ENCODE data around the gene SBF2. TPM values are rescaled to one million over a fixed set of nuclear protein-coding genes. Genes with fewer than 3 reads are reported as not detected.

Gene SBF2
- total RNA-seq, 2 experiments from 2014 or later = 14.2 to 15.2 TPM

DNA sequence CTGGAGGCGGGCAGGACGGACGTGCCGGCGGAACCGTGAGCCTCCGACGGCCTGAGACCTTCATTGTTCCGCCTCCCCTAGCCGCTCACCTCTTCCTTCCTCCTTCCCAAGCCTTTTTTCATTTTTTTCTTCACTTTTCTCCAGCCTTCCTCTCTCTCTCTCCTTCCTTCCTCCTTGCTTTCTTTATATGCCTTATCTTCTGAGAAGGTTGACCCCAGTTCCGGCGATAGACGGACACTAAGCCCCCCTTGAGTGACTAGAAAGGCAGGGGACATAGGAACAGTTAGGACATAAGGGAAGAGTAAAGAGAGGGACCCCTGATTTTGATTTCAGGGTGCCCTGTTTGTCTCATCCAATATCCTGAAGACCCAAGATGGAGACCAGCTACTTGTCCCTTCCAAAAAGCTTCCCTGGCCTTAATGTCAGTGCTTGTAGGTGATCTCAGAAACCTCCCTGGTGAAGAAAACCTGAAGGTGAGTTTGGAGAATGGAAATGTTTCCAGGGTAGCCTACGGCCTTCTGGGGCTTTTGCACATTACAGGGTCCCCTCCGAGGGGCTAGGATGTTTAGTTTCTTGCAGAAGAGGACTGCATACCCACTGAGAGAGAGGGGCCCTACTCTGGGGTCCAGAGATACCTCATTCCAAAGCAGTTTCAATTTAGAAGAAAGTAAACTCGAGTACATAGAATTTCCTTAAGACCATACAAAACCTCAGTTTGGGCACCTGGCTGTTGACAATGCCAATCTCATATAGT is 14.4 kb upstream of the SBF2 start:
- Mint-ChIP-seq H3K9me3 (no peaks in the 10 kb centered on the region), H3K27ac (no peak overlapping the region), H3K36me3 (ENCODE audit: low read depth) (no peaks in the 10 kb centered on the region), H3K4me3 (peak overlapping the region; percentile 95), H3K27me3 (peaks cover 76% of the 10 kb centered on the region), H3K4me1 (ENCODE audit: low read depth) (peaks cover 34% of the 10 kb centered on the region)
- peak overlapping the region; percentile 63 for H3K4me3 ChIP-seq (ENCODE audit: low read length)
- H3K27ac ChIP-seq (ENCODE audit: low read depth in 1 of 2, low read length in 2 of 2) = no peak overlapping the region
- TF ChIP-seq, protein P1, sequence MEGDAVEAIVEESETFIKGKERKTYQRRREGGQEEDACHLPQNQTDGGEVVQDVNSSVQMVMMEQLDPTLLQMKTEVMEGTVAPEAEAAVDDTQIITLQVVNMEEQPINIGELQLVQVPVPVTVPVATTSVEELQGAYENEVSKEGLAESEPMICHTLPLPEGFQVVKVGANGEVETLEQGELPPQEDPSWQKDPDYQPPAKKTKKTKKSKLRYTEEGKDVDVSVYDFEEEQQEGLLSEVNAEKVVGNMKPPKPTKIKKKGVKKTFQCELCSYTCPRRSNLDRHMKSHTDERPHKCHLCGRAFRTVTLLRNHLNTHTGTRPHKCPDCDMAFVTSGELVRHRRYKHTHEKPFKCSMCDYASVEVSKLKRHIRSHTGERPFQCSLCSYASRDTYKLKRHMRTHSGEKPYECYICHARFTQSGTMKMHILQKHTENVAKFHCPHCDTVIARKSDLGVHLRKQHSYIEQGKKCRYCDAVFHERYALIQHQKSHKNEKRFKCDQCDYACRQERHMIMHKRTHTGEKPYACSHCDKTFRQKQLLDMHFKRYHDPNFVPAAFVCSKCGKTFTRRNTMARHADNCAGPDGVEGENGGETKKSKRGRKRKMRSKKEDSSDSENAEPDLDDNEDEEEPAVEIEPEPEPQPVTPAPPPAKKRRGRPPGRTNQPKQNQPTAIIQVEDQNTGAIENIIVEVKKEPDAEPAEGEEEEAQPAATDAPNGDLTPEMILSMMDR (IDR thresholded peaks at IDR 0.05) = no peak
- DNase-seq (no peak), ATAC-seq (ENCODE audit: poor library complexity) (no peak)
- H3K9me3 ChIP-seq (ENCODE audit: control insufficient read depth in 1 of 2, insufficient read depth in 1 of 2, low read length in 2 of 2) = peaks cover 0 to 17% of the 10 kb centered on the region in 2 experiments
- POLR2A ChIA-PET = interaction anchor here (0.8 to 1.7 kb wide), 3 partner anchors 13 to 101 kb away, joined by 3 to 7 read pairs (median 6); no protein-coding TSS in a partner anchor
- intact Hi-C loops (cut with DNase I, micrococcal nuclease) = loop anchor here (5.0 to 10.0 kb wide), 8 partner anchors 236 to 1624 kb away; partner anchors contain the start of genes RNF141 (in 1 of the 2), RPL27A (in 1 of the 2), TMEM9B (in 1 of the 2) and TRIM66 (in 1 of the 2)
- H3K36me3 ChIP-seq (ENCODE audit: insufficient read depth, low read length) = no peaks in the 10 kb centered on the region
- peaks cover 32 to 45% of the 10 kb centered on the region in 2 experiments for H3K27me3 ChIP-seq (ENCODE audit: control insufficient read depth in 1 of 2, insufficient read depth in 2 of 2, low read length in 2 of 2)
- peaks cover 52% of the 10 kb centered on the region for H3K4me1 ChIP-seq (ENCODE audit: insufficient read depth, low read length)
- CTCF ChIA-PET = interaction anchor here (0.5 to 4.3 kb wide), 18 partner anchors 8 to 849 kb away, joined by 3 to 44 read pairs (median 4); no protein-coding TSS in a partner anchor

DNA sequence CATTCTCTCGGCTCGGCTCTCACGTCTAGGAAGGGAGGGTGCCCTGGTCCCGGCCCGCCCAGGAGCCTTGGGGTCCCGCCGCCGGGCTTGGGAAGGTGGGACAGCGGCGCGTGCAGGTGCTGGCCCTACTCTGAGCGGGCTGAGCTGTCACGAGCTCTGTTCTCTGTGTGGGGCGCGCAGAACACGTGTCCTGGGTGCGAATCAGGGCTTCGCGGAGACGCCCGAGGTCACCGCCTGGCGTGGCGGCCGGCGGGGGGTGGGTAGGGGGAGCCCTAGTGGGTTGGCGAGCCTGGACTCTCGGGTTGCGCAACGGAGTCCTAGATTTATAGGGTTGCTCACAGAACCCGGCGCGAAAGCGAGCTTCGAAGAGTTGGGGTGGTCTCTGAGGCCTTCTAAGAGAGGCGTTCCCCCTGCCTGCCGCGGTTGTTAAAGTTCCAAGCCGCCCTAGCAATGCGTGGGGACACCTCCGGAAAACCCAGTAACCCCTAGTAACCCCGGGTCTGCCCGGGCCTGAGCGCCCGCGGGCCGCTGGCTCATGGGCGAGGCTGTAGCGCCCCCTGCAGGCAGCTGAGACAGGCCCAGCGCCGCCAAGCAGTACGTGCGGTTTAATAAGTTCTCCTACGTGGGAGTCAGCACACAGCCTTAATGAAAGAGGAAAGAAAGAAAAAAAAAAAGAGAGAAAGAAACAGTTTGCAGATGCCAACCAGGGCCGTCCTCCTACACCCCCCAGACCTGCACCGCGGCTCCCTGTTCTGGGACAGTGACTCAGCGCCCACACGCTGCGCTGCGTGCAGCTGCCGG is 13.6 kb upstream of the SBF2 start:
- Mint-ChIP-seq H3K9me3 (no peaks in the 10 kb centered on the region), H3K27ac (no peak overlapping the region), H3K36me3 (ENCODE audit: low read depth) (peaks cover 4% of the 10 kb centered on the region), H3K27me3 (peaks cover 80% of the 10 kb centered on the region), H3K4me3 (peak overlapping the region; percentile 95), H3K4me1 (ENCODE audit: low read depth) (peaks cover 40% of the 10 kb centered on the region)
- CTCF ChIA-PET = interaction anchor here (0.5 to 4.3 kb wide), 20 partner anchors 9 to 969 kb away, joined by 3 to 44 read pairs (median 4); no protein-coding TSS in a partner anchor
- Histone ChIP-seq H3K27ac (ENCODE audit: low read depth in 1 of 2, low read length in 2 of 2) (no peak overlapping the region), H3K9me3 (ENCODE audit: control insufficient read depth in 1 of 2, insufficient read depth in 1 of 2, low read length in 2 of 2) (peaks cover 0 to 17% of the 10 kb centered on the region in 2 experiments), H3K4me3 (ENCODE audit: low read length) (peak overlapping the region; percentile 63), H3K36me3 (ENCODE audit: insufficient read depth, low read length) (no peaks in the 10 kb centered on the region), H3K27me3 (ENCODE audit: control insufficient read depth in 1 of 2, insufficient read depth in 2 of 2, low read length in 2 of 2) (peaks cover 32 to 45% of the 10 kb centered on the region in 2 experiments), H3K4me1 (ENCODE audit: insufficient read depth, low read length) (peaks cover 56% of the 10 kb centered on the region)
- intact Hi-C loops (cut with DNase I, micrococcal nuclease) = loop anchor here (1.0 to 10.0 kb wide), 11 partner anchors 99 to 1623 kb away; partner anchors contain the start of genes RNF141 (in 1 of the 2), RPL27A (in 1 of the 2), TMEM9B (in 1 of the 2) and TRIM66 (in 1 of the 2)
- peak; percentile 66 for ATAC-seq (ENCODE audit: poor library complexity)
- POLR2A ChIA-PET = interaction anchor here (0.8 to 1.7 kb wide), 3 partner anchors 12 to 100 kb away, joined by 3 to 7 read pairs (median 6); no protein-coding TSS in a partner anchor
- DNase-seq = peak; percentile 70 to 92 (median 80)
- TF ChIP-seq, protein P1 (IDR thresholded peaks at IDR 0.05) = peak; percentile 98

DNA sequence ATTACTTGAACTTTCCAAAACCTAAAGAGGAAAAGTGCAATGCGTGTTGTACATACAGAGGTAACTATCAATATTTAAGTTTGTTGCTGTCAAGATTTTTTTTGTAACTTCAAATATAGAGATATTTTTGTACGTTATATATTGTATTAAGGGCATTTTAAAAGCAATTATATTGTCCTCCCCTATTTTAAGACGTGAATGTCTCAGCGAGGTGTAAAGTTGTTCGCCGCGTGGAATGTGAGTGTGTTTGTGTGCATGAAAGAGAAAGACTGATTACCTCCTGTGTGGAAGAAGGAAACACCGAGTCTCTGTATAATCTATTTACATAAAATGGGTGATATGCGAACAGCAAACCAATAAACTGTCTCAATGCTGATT is 13.0 kb upstream of the SBF2 start:
- Histone ChIP-seq H3K9me3 (ENCODE audit: control insufficient read depth in 1 of 2, insufficient read depth in 1 of 2, low read length in 2 of 2) (peaks cover 0 to 17% of the 10 kb centered on the region in 2 experiments), H3K27ac (ENCODE audit: low read depth in 1 of 2, low read length in 2 of 2) (no peak overlapping the region), H3K36me3 (ENCODE audit: insufficient read depth, low read length) (no peaks in the 10 kb centered on the region), H3K4me3 (ENCODE audit: low read length) (peak overlapping the region; percentile 63), H3K4me1 (ENCODE audit: insufficient read depth, low read length) (peaks cover 62% of the 10 kb centered on the region), H3K27me3 (ENCODE audit: control insufficient read depth in 1 of 2, insufficient read depth in 2 of 2, low read length in 2 of 2) (peaks cover 32 to 45% of the 10 kb centered on the region in 2 experiments)
- H3K36me3 Mint-ChIP-seq (ENCODE audit: low read depth) = peaks cover 7% of the 10 kb centered on the region
- TF ChIP-seq, protein P1 (IDR thresholded peaks at IDR 0.05) = no peak
- H3K9me3 Mint-ChIP-seq = no peaks in the 10 kb centered on the region
- CTCF ChIA-PET = interaction anchor here (0.6 to 4.3 kb wide), 8 partner anchors 10 to 968 kb away, joined by 3 to 44 read pairs (median 4); no protein-coding TSS in a partner anchor
- H3K27me3 Mint-ChIP-seq = peaks cover 74% of the 10 kb centered on the region
- POLR2A ChIA-PET = interaction anchor here (1.4 to 1.7 kb wide), 2 partner anchors 96 to 100 kb away, joined by 6 to 7 read pairs; no protein-coding TSS in a partner anchor
- peak overlapping the region; percentile 95 for H3K4me3 Mint-ChIP-seq
- ATAC-seq (ENCODE audit: poor library complexity) = no peak
- H3K27ac Mint-ChIP-seq = no peak overlapping the region
- peaks cover 44% of the 10 kb centered on the region for H3K4me1 Mint-ChIP-seq (ENCODE audit: low read depth)
- intact Hi-C loops (cut with DNase I, micrococcal nuclease) = loop anchor here (1.0 to 10.0 kb wide), 11 partner anchors 99 to 1622 kb away; partner anchors contain the start of genes RNF141 (in 1 of the 2), RPL27A (in 1 of the 2), TMEM9B (in 1 of the 2) and TRIM66 (in 1 of the 2)
- peak in 2 of 14 experiments; percentile 28 to 64 for DNase-seq
